Progenitor cell of endocrine pancreas (in vitro differentiated cells): ENCODE measurements around the gene HIF3A. TPM values are rescaled to one million over a fixed set of nuclear protein-coding genes. Genes with fewer than 3 reads are reported as not detected.

ENCODE experiments used
- DNase-seq: peaks from one replicate; pipeline ENCODE4 v3.0.0; 2021; ENCODE audit warnings: low spot score; ENCODE audit not compliant: unreplicated experiment
- H3K27ac Mint-ChIP-seq: 2 replicates; pipeline ENCODE4 v1.8.0; 2021; ENCODE audit warnings: mild to moderate bottlenecking, moderate library complexity, mixed read lengths
- H3K27me3 Mint-ChIP-seq: 2 replicates; pipeline ENCODE4 v1.8.0; 2021; ENCODE audit warnings: mixed read lengths
- H3K36me3 Mint-ChIP-seq: 2 replicates; pipeline ENCODE4 v1.8.0; 2022; ENCODE audit warnings: mixed read lengths; ENCODE audit not compliant: insufficient read depth
- H3K4me1 Mint-ChIP-seq: 2 replicates; pipeline ENCODE4 v1.8.0; 2021; ENCODE audit warnings: low read depth, mixed read lengths
- H3K4me3 Mint-ChIP-seq: 2 replicates; pipeline ENCODE4 v1.8.0; 2021; ENCODE audit warnings: low read depth, mild to moderate bottlenecking, moderate library complexity, mixed read lengths
- H3K9me3 Mint-ChIP-seq: 2 replicates; pipeline ENCODE4 v1.8.0; 2021; ENCODE audit warnings: low read depth, mixed read lengths
- CTCF ChIP-seq: fragments of 200-600 bp; sonication (generic); IDR thresholded peaks from one replicate; pipeline ENCODE4 v1.5.0; 2021; ENCODE audit warnings: antibody characterized with exemption, mild to moderate bottlenecking; ENCODE audit not compliant: unreplicated experiment
- total RNA-seq: library from RNA; stranded (reverse); gene quantifications from 2 replicates; pipeline ENCODE4 v1.2.1, GENCODE V29; 2021

The HIF3A gene
- total RNA-seq, 1 donor from 2014 or later = 37.6 TPM

DNA sequence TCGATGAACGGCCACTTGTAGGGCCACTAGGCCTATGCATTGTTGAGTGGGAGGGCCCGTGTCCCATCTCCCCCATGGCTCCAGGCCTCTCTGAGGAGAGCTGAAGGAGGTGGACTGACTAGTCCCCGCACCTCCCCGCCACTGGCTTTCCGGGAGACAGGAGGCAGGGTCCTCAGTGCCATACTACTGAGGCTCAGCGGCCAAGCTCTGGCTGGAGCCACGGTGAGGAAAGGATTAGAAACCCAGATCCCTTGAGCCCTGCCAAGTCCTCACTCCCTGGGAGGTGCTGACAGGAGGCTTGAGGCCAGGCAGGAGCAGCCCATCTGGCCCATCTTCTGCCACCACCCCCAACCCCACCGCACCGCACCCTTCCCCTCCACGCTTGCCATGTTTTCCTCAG, 87.6 kb downstream of the HIF3A start:
- no peak for DNase-seq
- Mint-ChIP-seq H3K4me1 (peaks cover 8% of the 10 kb centered on the region), H3K27me3 (no peaks in the 10 kb centered on the region), H3K36me3 (peaks cover 39% of the 10 kb centered on the region), H3K9me3 (no peaks in the 10 kb centered on the region), H3K27ac (peak overlapping the region; percentile 76), H3K4me3 (no peak overlapping the region)
- TF ChIP-seq CTCF = no peak

DNA sequence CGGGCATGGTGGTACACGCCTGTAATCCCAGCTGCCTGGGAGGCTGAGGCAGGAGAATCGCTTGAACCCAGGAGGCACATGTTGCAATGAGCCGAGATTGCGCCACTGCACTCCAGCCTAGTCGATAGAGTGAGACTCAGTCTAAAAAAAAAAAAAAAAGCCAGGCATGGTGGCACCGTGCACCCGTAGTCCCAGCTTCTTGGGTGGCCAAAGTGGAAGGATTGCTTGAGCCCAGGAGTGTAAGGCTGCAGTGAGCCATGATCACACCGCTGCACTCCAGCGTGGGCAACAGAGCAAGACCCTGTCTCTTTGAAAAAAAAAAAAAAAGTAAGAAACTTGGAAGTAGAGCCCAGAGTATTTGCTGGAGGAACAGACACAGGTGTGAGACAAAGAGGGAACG, 88.8 kb downstream of the HIF3A start:
- Mint-ChIP-seq H3K4me3 (no peak overlapping the region), H3K9me3 (no peaks in the 10 kb centered on the region), H3K36me3 (peaks cover 37% of the 10 kb centered on the region), H3K27me3 (no peaks in the 10 kb centered on the region), H3K27ac (no peak overlapping the region), H3K4me1 (peaks cover 8% of the 10 kb centered on the region)
- no peak for TF ChIP-seq CTCF
- DNase-seq = no peak

DNA sequence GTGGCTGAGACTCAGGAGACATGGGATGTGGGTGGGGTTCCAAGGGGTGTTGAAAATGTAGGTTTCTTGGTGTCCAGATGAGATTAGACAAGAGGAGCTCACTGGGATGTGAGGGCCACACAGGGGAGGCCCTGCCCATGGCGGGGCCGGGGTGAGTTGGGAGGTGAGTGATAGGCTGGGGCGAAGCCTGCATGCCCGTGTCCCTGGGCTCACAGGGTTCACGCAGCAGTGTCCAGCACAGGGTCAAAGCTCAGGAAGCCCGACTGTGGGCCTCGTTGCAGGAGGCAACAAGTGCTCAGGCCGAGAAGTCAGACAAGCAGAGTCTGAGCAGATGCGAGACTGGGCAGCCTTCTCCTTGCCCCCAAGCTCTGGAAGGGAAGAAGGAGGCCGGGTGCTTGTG, 89.3 kb downstream of the HIF3A start:
- H3K36me3 Mint-ChIP-seq = peaks cover 34% of the 10 kb centered on the region
- no peak overlapping the region for H3K27ac Mint-ChIP-seq
- H3K4me1 Mint-ChIP-seq = peaks cover 8% of the 10 kb centered on the region
- H3K9me3 Mint-ChIP-seq = no peaks in the 10 kb centered on the region
- no peak overlapping the region for H3K4me3 Mint-ChIP-seq
- TF ChIP-seq CTCF = no peak
- H3K27me3 Mint-ChIP-seq = no peaks in the 10 kb centered on the region
- DNase-seq = no peak

DNA sequence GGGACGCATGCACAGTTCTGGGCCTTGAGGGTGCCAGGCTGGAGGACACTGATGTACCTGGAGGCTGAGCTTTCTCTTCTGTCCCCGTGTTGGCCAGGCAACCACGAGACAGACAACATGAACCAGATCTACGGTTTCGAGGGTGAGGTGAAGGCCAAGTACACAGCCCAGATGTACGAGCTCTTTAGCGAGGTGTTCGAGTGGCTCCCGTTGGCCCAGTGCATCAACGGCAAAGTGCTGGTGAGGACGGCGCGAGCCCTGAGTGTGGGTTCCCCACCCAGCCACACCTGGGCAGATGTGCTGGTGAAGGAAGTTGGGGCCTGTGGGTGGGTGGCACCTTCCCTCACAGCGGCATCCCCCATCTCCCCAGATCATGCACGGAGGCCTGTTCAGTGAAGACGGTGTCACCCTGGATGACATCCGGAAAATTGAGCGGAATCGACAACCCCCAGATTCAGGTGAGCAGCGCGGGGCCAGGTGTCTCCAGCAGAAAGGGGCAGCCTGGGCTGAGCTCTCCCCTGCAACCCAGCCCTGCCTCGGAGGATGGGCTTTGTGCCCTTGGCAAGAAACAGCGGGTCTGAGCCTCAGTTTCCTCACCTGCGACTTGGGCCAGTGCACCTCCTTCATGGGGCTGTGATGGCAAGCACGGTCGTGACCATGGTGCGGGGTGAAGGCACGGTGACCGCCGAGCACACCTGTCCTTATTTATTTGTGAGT, 90.3 kb downstream of the HIF3A start:
- Mint-ChIP-seq H3K4me1 (peaks cover 8% of the 10 kb centered on the region), H3K9me3 (no peaks in the 10 kb centered on the region), H3K27ac (no peak overlapping the region), H3K36me3 (peaks cover 34% of the 10 kb centered on the region), H3K27me3 (no peaks in the 10 kb centered on the region), H3K4me3 (no peak overlapping the region)
- no peak for DNase-seq
- no peak for TF ChIP-seq CTCF

DNA sequence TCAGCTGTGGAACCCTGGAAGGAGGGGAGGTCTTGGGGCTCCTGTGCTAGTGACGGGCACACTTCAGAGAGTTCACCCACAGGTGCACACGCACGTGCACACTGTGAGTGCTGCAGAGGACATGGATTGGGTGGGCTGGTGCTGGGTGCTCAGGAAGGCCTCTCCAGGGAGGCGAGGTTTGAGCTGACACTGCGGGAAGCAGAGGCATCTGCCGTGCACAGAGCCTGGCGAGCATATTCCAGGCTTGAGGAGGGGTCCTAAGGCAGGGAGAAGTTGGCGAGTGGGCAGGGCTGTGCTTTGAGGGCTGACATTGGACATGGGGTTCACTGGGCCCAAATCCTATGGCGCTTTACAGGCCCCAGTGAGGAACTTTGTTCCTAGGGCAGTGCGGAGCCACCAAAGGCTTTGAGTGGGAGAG, 90.9 kb downstream of the HIF3A start:
- Mint-ChIP-seq H3K4me3 (no peak overlapping the region), H3K4me1 (peaks cover 8% of the 10 kb centered on the region), H3K27ac (no peak overlapping the region), H3K27me3 (no peaks in the 10 kb centered on the region), H3K9me3 (no peaks in the 10 kb centered on the region), H3K36me3 (peaks cover 36% of the 10 kb centered on the region)
- no peak for DNase-seq
- TF ChIP-seq CTCF = no peak
